ENCODE data around the gene GREM2.

- TF ChIP-seq, protein P1, sequence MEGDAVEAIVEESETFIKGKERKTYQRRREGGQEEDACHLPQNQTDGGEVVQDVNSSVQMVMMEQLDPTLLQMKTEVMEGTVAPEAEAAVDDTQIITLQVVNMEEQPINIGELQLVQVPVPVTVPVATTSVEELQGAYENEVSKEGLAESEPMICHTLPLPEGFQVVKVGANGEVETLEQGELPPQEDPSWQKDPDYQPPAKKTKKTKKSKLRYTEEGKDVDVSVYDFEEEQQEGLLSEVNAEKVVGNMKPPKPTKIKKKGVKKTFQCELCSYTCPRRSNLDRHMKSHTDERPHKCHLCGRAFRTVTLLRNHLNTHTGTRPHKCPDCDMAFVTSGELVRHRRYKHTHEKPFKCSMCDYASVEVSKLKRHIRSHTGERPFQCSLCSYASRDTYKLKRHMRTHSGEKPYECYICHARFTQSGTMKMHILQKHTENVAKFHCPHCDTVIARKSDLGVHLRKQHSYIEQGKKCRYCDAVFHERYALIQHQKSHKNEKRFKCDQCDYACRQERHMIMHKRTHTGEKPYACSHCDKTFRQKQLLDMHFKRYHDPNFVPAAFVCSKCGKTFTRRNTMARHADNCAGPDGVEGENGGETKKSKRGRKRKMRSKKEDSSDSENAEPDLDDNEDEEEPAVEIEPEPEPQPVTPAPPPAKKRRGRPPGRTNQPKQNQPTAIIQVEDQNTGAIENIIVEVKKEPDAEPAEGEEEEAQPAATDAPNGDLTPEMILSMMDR (IDR thresholded peaks at IDR 0.05): peak in 2 of 6 experiments; percentile 11 to 17
- TF ChIP-seq EP300 (IDR thresholded peaks at IDR 0.05) (no peak), POLR2AphosphoS5 (IDR thresholded peaks at IDR 0.05) (no peak), POLR2A (IDR thresholded peaks at IDR 0.05) (no peak)
These were observed 156.6 kb downstream of the GREM2 start for GRCh38 chr1:240455228-240455821.

All from upper lobe of left lung (tissue), 4 donors.